ENCODE measurements around the gene TP53I13. TPM values are rescaled to one million over a fixed set of nuclear protein-coding genes. Genes with fewer than 3 reads are reported as not detected.

The TP53I13 gene
- total and polyA plus RNA-seq, 2 of the 13 experiments (the other 11 are each of a cell fraction or from before 2014, with no cell fraction given) = 16.9 to 25.7 TPM

GRCh38 chr17:29613352-29613837, 44.9 kb downstream of the TP53I13 start (continued):
- TF ChIP-seq REST (IDR thresholded peaks at IDR 0.05; ENCODE audit: borderline replicate concordance in 1 of 2, low read depth in 1 of 2, low read length in 2 of 2) (no peak), MTF1 (CRISPR knock-in tag; IDR thresholded peaks at IDR 0.05) (no peak), ZMYM3 (CRISPR knock-in tag; IDR thresholded peaks at IDR 0.05) (0 out of 2 replicates have a peak, but pooled peaks have one; percentile 12), YY1 (IDR thresholded peaks at IDR 0.05; ENCODE audit: insufficient read depth, insufficient replicate concordance, low read depth, low read length) (peak; percentile 51), THAP9 (CRISPR knock-in tag; IDR thresholded peaks at IDR 0.05; ENCODE audit: borderline replicate concordance) (no peak; the same call in 1 of the 2 replicates), KDM2A (CRISPR knock-in tag; IDR thresholded peaks at IDR 0.05; ENCODE audit: borderline replicate concordance, low read depth) (peak; percentile 91), ZNF576 (CRISPR knock-in tag; IDR thresholded peaks at IDR 0.05) (no peak), NFAT5 (CRISPR knock-in tag; IDR thresholded peaks at IDR 0.05) (peak; percentile 74; the same call in 1 of the 2 replicates), IRX3 (CRISPR knock-in tag; IDR thresholded peaks at IDR 0.05; ENCODE audit: borderline replicate concordance, low read depth) (peak; percentile 93), ELF3 (CRISPR knock-in tag; IDR thresholded peaks at IDR 0.05) (peak; percentile 54; the same call in 1 of the 2 replicates), SP5 (CRISPR knock-in tag; IDR thresholded peaks at IDR 0.05; ENCODE audit: borderline replicate concordance, low read depth) (peak; percentile 80; the same call in 1 of the 2 replicates), PLRG1 (conservative IDR thresholded peaks at IDR 0.05) (no peak), PRMT3 (CRISPR knock-in tag; IDR thresholded peaks at IDR 0.05; ENCODE audit: borderline replicate concordance, low read depth) (peak; percentile 87; the same call in 1 of the 2 replicates), NFYB (CRISPR knock-in tag; IDR thresholded peaks at IDR 0.05) (no peak)

Data from HepG2 (cell line).